Vagina (tissue), 2 donors: ENCODE measurements around the gene NRXN2.

Source experiments
- CTCF ChIP-seq, 3 experiments: fragments of 450-650 bp in 2 of 3; fragments of 200-600 bp in 1 of 3; sonication (generic) in 1 of 3; IDR thresholded peaks; one replicate each; pipeline ENCODE4 v1.5.1; 2017 to 2019; ENCODE audit warnings: antibody characterized with exemption in 3 of 3, mild to moderate bottlenecking in 2 of 3, moderate library complexity in 2 of 3
- POLR2A ChIP-seq, 2 donors: fragments of 450-650 bp; IDR thresholded peaks; one replicate each; pipeline ENCODE4 v1.6.1; 2017; ENCODE audit warnings: antibody characterized with exemption in 2 of 2, mild to moderate bottlenecking in 2 of 2, moderate library complexity in 2 of 2
- POLR2AphosphoS5 ChIP-seq, 2 donors: sonication (generic); formaldehyde crosslinking; IDR thresholded peaks; one replicate each; pipeline ENCODE4 v1.9.0; 2017; ENCODE audit warnings: antibody characterized with exemption in 2 of 2, mild to moderate bottlenecking in 2 of 2, low read depth in 1 of 2; ENCODE audit not compliant: insufficient read depth in 1 of 2

DNA sequence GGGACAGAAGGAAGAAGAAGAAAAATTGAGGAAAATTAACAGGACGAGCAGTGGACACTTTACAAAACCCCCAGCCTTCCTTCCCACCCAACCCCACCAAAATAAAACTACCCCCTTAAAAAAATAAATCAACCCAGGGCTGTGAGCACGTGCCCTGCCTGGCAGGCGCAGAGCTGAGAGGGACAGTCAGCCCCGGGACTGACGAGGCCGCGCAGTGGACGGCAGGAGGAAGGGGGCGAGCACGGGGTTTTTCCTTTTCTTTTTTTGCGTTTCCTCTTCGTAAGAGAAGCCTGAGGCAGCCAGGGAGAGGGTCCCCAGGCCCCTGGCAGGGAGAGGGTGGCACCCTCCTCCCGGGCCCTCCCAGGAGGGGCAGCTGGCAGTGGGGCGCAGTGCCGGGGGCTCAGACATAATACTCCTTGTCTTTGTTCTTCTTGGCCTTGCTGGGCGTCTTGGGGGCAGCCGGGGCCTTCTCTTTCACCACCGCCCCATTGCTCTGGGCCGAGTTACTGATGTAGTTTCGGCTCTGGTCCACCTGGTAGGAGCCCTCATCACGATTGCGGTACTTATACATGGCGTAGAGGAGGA lies 116.1 kb downstream of the NRXN2 start:
- TF ChIP-seq CTCF (IDR thresholded peaks at IDR 0.05) (no peak), POLR2AphosphoS5 (IDR thresholded peaks at IDR 0.05; ENCODE audit: insufficient read depth in 1 of 2, low read depth in 1 of 2) (no peak), POLR2A (IDR thresholded peaks at IDR 0.05) (no peak)
